Lower leg skin (tissue), 4 donors: ENCODE measurements around the gene AOPEP. TPM values are rescaled to one million over a fixed set of nuclear protein-coding genes. Genes with fewer than 3 reads are reported as not detected.

Source experiments
- DNase-seq, 2 donors: peaks; one replicate each; pipeline ENCODE4 v3.0.0-alpha.2; 2019; ENCODE audit warnings: low spot score in 2 of 2
- H3K4me3 ChIP-seq: fragments of 200-600 bp; sonication (generic); 2 replicates; pipeline ENCODE4 v1.5.1; 2017; ENCODE audit warnings: mild to moderate bottlenecking, low read depth; ENCODE audit not compliant: poor library complexity, severe bottlenecking
- CTCF ChIP-seq, 3 donors: fragments of 450-650 bp; IDR thresholded peaks; one replicate each; pipeline ENCODE4 v1.5.1; 2016; ENCODE audit warnings: antibody characterized with exemption in 3 of 3, mild to moderate bottlenecking in 3 of 3, moderate library complexity in 2 of 3
- POLR2A ChIP-seq, 2 donors: fragments of 450-650 bp; IDR thresholded peaks; one replicate each; pipeline ENCODE4 v1.6.1; 2016 to 2017; ENCODE audit warnings: antibody characterized with exemption in 2 of 2, mild to moderate bottlenecking in 1 of 2, moderate library complexity in 1 of 2
- WGBS, 2 donors: methylation state at CpG; one replicate each; pipeline ENCODE4 v1.1.5; 2018; 5-methylcytosine and 5-hydroxymethylcytosine counted together
- intact Hi-C: fragments of 100-400 bp; cut with DNase I; formaldehyde crosslinking; loops from one replicate; pipeline ENCODE4 v1.15.0; 2023; ENCODE audit warnings: low total_unique reads
- total RNA-seq, 4 donors: library from RNA; depleted of rRNA; stranded (reverse); fragments of >200 nt; gene quantifications; one replicate each; pipeline ENCODE4 v1.1.0, GENCODE V29; 2016

Gene AOPEP
- total RNA-seq, 4 donors from 2014 or later = 66.3 to 136 (median 118) TPM

- no peak overlapping the region for H3K4me3 ChIP-seq
- DNase-seq = no peak
- TF ChIP-seq POLR2A (IDR thresholded peaks at IDR 0.05) (no peak), CTCF (IDR thresholded peaks at IDR 0.05) (no peak)
- 63 to 68% methylated on average over 18 of the region's 18 CpGs for WGBS, 2 donors
- intact Hi-C loops = no loop called here
Observed at GRCh38 chr9:95077053-95077765, 350.7 kb downstream of the AOPEP start.

GRCh38 chr9:95077766-95078370 lies 351.4 kb downstream of the AOPEP start:
- WGBS, 2 donors = 72% methylated on average over 17 of the region's 17 CpGs
- DNase-seq = no peak
- intact Hi-C loops = no loop called here
- TF ChIP-seq CTCF (IDR thresholded peaks at IDR 0.05) (no peak), POLR2A (IDR thresholded peaks at IDR 0.05) (no peak)
- H3K4me3 ChIP-seq = no peak overlapping the region

GRCh38 chr9:95078511-95078910 lies 352.0 kb downstream of the AOPEP start:
- TF ChIP-seq POLR2A (IDR thresholded peaks at IDR 0.05) = no peak
- TF ChIP-seq CTCF (IDR thresholded peaks at IDR 0.05) = no peak
- H3K4me3 ChIP-seq = no peak overlapping the region
- intact Hi-C loops = no loop called here
- no peak for DNase-seq
- WGBS, 2 donors = 67 to 85% methylated on average over 12 of the region's 12 CpGs

GRCh38 chr9:95078939-95079338 lies 352.4 kb downstream of the AOPEP start:
- intact Hi-C loops = no loop called here
- WGBS, 2 donors = 44 to 47% methylated on average over 6 of the region's 6 CpGs
- DNase-seq = no peak
- no peak for TF ChIP-seq POLR2A (IDR thresholded peaks at IDR 0.05)
- no peak for TF ChIP-seq CTCF (IDR thresholded peaks at IDR 0.05)
- H3K4me3 ChIP-seq = no peak overlapping the region

GRCh38 chr9:95079461-95079860 lies 353.0 kb downstream of the AOPEP start:
- WGBS, 2 donors = 79 to 86% methylated on average over 10 of the region's 10 CpGs
- H3K4me3 ChIP-seq = no peak overlapping the region
- TF ChIP-seq POLR2A (IDR thresholded peaks at IDR 0.05) = no peak
- no peak for TF ChIP-seq CTCF (IDR thresholded peaks at IDR 0.05)
- intact Hi-C loops = no loop called here
- DNase-seq = no peak
